A673 (cell line): ENCODE results near the gene ACP7.

Source experiments
- CTCF ChIP-seq: fragments of 300-800, 200-600 bp; sonication (generic); conservative IDR thresholded peaks from 2 replicates; pipeline ENCODE4 v1.5.1; 2017; ENCODE audit warnings: low read depth, mild to moderate bottlenecking, antibody characterized with exemption, low read length, moderate library complexity, mixed read lengths
- EZH2 ChIP-seq: fragments of 200-600 bp; sonication (generic); IDR thresholded peaks from 2 replicates; pipeline ENCODE4 v1.6.1; 2017; ENCODE audit warnings: borderline replicate concordance, low read depth, mild to moderate bottlenecking, mixed read lengths, antibody characterized with exemption, low read length; ENCODE audit not compliant: poor library complexity, severe bottlenecking

- TF ChIP-seq CTCF (no peak), EZH2 (no peak)
Measured at GRCh38 chr19:39150807-39151600, 66.8 kb downstream of the ACP7 start.
